HG03565 (cell line): ENCODE data around the gene OR52J3.
"Not testable (repeated sequence)": the region's sequence is repeated elsewhere in the genome, so short reads cannot be mapped to it uniquely, and the experiment has no call there.

Experiments used
- ATAC-seq: cut with Tn5 transposase; IDR thresholded peaks from one replicate; pipeline ENCODE4 v1.9.1; 2021; ENCODE audit warnings: mild to moderate bottlenecking, moderate library complexity; ENCODE audit not compliant: unreplicated experiment

OR52J3 gene

DNA sequence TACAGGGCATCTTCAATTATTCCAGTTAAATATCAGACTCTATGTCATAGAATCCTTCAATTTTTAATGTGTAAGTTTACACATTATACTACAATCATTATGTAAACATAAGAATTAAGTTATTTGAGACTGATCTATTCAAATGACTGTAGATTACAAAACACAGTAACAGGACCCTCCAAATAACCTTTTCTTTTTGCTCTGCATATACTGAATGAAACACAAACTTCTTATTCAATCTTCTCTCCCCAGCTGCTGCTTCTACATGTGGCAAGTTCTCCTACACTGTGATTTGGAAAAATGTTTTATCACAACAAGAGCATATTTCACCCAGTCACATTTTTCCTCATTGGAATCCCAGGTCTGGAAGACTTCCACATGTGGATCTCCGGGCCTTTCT, at the start of gene OR52J3:
Gene OR52J3 (plus strand): TSS at position 301 of the 400 bp plus-strand sequence. CDS start 0 bp downstream, at position 301.
- no peak for ATAC-seq

GRCh38 chr11:5004424-5005274, 41.7 kb upstream of the OR52J3 start:
- no peak for ATAC-seq

DNA sequence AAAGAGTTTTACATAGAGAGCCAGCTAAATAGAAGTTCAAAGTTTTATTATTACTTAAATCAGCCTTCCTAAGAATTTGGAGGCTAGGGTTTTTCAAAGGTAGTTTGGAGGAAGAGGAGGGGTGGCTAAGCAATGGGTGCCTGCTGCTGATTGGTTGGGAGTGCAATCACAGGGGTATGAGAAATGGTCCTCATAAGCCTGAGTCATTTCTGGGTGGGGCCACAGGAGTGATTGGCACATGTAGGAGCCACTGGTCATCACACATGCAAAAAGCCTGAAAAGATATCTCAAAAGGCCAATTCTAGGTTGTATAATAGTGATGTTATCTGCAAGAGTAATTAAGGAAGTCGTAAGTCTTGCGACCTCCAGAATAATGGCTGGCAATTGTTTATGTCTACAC, 38.8 kb upstream of the OR52J3 start:
- no peak for ATAC-seq

DNA sequence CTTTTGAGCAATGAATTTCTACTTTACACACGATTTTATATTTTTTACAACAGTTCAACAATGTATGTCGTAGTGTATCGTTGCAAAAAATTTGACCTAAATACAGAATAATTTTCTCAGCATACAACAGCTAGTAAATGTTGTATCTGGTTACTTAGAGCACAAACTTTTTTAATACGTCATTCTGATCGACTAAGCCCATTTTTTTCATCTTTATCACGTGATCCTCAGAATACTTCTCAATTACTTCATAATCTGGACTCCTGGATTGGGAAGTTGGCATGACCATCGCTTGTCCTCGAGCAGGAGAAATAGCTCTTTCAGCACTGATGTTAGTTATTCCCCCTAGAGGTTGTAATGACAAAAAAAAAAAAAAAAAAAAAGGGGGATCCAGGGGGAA, 35.1 kb upstream of the OR52J3 start:
- ATAC-seq: no peak

DNA sequence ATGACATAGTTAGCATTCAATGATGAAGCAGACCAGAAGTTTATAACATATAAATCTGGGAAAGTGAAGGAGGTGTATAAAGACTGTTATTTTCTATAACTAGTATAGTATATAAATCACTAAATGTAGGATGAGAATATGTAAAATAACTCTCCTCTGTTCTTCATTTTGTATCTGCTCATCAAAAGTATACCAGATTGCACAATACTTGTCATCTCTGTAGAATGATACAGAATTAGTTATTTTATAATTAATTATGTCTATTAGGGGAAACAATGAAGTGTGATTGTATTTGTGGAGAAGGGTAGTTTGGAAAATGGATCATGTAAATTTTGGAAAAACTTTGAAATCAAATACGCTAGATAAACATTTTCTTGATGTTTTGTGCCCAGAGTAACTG, 33.3 kb upstream of the OR52J3 start:
- no peak for ATAC-seq

- no peak for ATAC-seq
Observed at GRCh38 chr11:5021996-5022395, 24.3 kb upstream of the OR52J3 start.

- no peak for ATAC-seq
Observed at GRCh38 chr11:5036669-5037068, 9.7 kb upstream of the OR52J3 start.

GRCh38 chr11:5037926-5038325, 8.4 kb upstream of the OR52J3 start:
- ATAC-seq: no peak

- no peak for ATAC-seq
Observed at GRCh38 chr11:5038341-5038740, 8.0 kb upstream of the OR52J3 start.

- ATAC-seq: no peak
Observed at GRCh38 chr11:5040876-5041275, 5.5 kb upstream of the OR52J3 start.

DNA sequence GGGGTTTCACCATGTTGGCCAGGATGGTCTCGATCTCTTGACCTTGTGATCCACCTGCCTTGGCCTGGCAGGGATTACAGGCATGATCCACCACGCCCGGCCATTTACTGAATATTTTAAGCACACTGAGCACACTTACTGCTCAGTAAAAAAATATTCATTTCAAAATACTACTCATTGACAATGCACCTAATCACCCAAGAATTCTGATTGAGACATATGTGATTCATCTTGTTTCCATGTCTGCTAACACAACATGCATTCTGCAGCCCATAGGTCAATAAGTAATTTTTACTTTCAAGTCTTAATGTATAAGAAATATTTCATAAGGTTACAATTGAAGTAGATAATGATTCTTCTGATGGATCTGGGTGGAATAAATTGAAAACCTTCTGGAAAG, 4.2 kb upstream of the OR52J3 start:
- ATAC-seq: no peak

GRCh38 chr11:5043380-5043779, 2.9 kb upstream of the OR52J3 start:
- ATAC-seq: no peak

DNA sequence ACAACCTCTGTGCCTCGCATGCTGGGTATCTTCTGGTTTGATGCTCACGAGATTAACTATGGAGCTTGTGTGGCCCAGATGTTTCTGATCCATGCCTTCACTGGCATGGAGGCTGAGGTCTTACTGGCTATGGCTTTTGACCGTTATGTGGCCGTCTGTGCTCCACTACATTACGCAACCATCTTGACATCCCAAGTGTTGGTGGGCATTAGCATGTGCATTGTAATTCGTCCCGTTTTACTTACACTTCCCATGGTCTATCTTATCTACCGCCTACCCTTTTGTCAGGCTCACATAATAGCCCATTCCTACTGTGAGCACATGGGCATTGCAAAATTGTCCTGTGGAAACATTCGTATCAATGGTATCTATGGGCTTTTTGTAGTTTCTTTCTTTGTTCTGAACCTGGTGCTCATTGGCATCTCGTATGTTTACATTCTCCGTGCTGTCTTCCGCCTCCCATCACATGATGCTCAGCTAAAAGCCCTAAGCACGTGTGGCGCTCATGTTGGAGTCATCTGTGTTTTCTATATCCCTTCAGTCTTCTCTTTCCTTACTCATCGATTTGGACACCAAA, 516 bp downstream of the OR52J3 start:
- ATAC-seq: no peak

GRCh38 chr11:5058679-5059078, 12.4 kb downstream of the OR52J3 start:
- ATAC-seq: not testable (repeated sequence)

GRCh38 chr11:5059391-5059790, 13.1 kb downstream of the OR52J3 start, which contains the start of gene OR52E2:
TSS of gene OR52E2 (minus strand) at chr11:5059627. CDS start at chr11:5059627, 0 bp downstream.
- ATAC-seq: no peak

GRCh38 chr11:5065027-5065426, 18.7 kb downstream of the OR52J3 start:
- ATAC-seq: no peak

- no peak for ATAC-seq
Observed at GRCh38 chr11:5069272-5069671, 22.9 kb downstream of the OR52J3 start, which contains the start of gene OR52E1. TSS of gene OR52E1 (plus strand) at chr11:5069572.

DNA sequence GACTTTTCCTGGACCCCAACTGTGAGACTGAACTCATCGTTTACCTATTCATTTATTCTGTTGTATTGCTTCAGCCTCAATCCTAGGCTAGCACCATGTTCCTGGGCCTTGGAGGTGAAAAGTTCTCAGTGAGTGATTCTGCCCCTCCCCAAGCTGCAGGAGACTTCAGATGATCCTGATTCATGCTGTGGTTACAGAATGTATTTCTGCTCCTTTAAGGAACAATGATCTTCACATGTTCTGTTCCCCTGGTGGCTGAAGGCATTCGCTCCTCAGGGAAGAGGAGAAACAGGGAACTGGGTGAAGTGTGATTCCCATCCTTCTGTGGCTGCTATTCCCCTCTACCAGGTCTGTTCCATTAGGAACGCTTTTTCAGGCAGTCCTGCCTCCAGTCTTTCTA, 25.5 kb downstream of the OR52J3 start:
- no peak for ATAC-seq

DNA sequence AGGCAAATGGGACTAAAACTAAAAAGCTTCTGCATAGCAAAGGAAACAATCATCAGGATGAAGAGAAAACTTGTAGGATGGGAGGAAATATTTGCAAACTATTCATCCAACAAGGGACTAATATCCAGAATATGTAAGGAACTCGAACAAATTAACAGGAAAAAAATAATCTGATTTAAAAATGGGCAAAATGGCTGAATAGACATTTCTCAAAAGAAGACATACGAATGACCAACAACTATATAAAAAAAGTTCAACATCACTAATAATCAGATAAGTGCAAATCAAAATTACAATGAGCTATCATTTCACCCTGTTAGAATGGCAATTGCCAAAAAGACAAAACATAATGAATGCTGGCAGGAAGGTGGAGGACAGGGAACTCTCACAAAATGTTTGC, 35.1 kb downstream of the OR52J3 start:
- no peak for ATAC-seq

DNA sequence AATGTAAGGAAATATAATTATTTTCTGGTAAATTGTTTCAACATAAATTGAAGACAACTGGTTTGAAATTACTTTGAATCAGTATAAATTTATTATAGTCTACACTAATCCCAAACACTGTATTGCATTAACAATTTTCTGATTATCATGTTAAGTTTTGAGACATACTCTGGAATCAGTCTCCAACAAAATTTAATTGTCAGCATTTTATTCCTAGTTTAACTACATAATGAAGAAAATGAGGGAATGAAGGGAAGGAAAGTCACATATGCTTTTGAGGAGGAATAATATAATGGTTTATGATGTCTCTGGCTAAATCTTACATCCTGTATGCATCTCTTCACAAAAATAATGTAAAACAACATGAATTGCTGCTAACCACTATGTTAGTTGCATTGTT, 37.3 kb downstream of the OR52J3 start:
- no peak for ATAC-seq

DNA sequence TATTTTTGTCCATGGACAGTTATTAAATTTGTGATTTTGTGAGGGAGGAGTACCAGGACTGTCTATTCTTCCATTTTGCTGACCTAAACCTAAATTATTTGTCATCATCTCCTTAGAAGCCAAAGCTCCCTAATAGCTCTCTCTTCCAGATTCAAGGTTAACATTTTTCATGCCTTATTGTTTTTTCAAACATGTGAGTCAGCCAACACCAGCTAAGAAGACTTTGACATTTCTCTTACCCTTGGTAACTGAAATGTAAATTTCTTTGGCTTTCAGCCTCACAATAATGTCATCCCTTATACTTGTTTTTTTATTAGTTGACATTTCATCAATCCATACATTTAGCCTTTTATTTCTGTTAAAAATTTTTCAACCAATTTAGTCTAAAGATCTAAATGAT, 42.2 kb downstream of the OR52J3 start:
- ATAC-seq: no peak

DNA sequence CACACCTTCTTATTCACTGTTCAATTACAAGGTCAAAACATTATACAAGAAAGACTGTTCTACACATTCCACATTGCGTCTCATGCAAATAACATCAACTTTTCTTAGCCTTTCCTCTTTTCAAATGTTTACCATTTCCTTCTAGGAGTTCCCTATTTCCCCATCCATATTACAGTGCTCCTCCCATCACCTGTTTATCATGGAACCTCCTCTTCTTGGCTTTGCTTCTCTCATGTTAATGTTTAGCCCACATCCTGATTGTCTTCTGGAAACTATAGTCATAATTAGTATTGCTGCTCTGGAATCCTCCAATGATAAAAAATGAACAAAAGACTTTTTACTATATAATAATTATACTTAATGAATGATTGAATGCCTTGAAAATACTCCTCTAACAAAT, 44.3 kb downstream of the OR52J3 start:
- ATAC-seq: no peak
